Activated T-cell treated with anti-CD3 and anti-CD28 coated beads, Interleukin-2, amount 50 U/mL, for 4 hours (primary cell): ENCODE measurements around the gene CRYAA. TPM values are rescaled to one million over a fixed set of nuclear protein-coding genes. Genes with fewer than 3 reads are reported as not detected.

Source experiments
- ATAC-seq, 2 donors: fragments of 200-7000 bp; cut with Tn5 transposase; one replicate each; pipeline ENCODE4 v1.10.0; 2021
- DNase-seq: peaks from one replicate; pipeline ENCODE4 v3.0.0-alpha.2; 2020
- H3K27me3 Mint-ChIP-seq: one replicate; pipeline ENCODE4 v1.8.0; 2021; ENCODE audit warnings: low read depth, mixed read lengths
- H3K36me3 Mint-ChIP-seq: one replicate; pipeline ENCODE4 v1.8.0; 2022; ENCODE audit warnings: mixed read lengths; ENCODE audit not compliant: insufficient read depth
- H3K4me1 Mint-ChIP-seq: one replicate; pipeline ENCODE4 v1.8.0; 2021; ENCODE audit warnings: low read depth, mixed read lengths
- H3K4me3 Mint-ChIP-seq: one replicate; pipeline ENCODE4 v1.8.0; 2021; ENCODE audit warnings: mild to moderate bottlenecking, moderate library complexity, mixed read lengths
- H3K9me3 Mint-ChIP-seq: one replicate; pipeline ENCODE4 v1.8.0; 2021; ENCODE audit warnings: mixed read lengths
- total RNA-seq, 3 donors: library from RNA; stranded (reverse); gene quantifications; one replicate each; pipeline ENCODE4 v1.2.1, GENCODE V29; 2021

Gene CRYAA
- total RNA-seq, 3 donors from 2014 or later = not detected

- Mint-ChIP-seq H3K27me3 (peaks cover 6% of the 10 kb centered on the region), H3K4me1 (no peaks in the 10 kb centered on the region)
Observed at GRCh38 chr21:43189936-43190335, 21.1 kb downstream of the CRYAA start.

GRCh38 chr21:43190544-43190943 lies 21.7 kb downstream of the CRYAA start:
- H3K9me3 Mint-ChIP-seq = no peaks in the 10 kb centered on the region

More at GRCh38 chr21:43189936-43190335, 21.1 kb downstream of the CRYAA start:
- ATAC-seq = no peak
- Mint-ChIP-seq H3K36me3 (peaks cover 6% of the 10 kb centered on the region), H3K9me3 (no peaks in the 10 kb centered on the region), H3K4me3 (no peak overlapping the region)
- no peak for DNase-seq

GRCh38 chr21:43190951-43191350 lies 22.1 kb downstream of the CRYAA start:
- peaks cover 6% of the 10 kb centered on the region for H3K27me3 Mint-ChIP-seq
- no peaks in the 10 kb centered on the region for H3K9me3 Mint-ChIP-seq
- no peak for ATAC-seq
- H3K4me3 Mint-ChIP-seq = no peak overlapping the region
- no peaks in the 10 kb centered on the region for H3K4me1 Mint-ChIP-seq
- peaks cover 6% of the 10 kb centered on the region for H3K36me3 Mint-ChIP-seq
- no peak for DNase-seq

More at GRCh38 chr21:43190544-43190943, 21.7 kb downstream of the CRYAA start:
- ATAC-seq (no peak), DNase-seq (no peak)
- Mint-ChIP-seq H3K36me3 (peaks cover 6% of the 10 kb centered on the region), H3K4me3 (no peak overlapping the region), H3K4me1 (no peaks in the 10 kb centered on the region), H3K27me3 (peaks cover 6% of the 10 kb centered on the region)

- Mint-ChIP-seq H3K36me3 (peaks cover 6% of the 10 kb centered on the region), H3K9me3 (no peaks in the 10 kb centered on the region), H3K27me3 (peaks cover 6% of the 10 kb centered on the region), H3K4me3 (no peak overlapping the region), H3K4me1 (no peaks in the 10 kb centered on the region)
- no peak for DNase-seq
- no peak for ATAC-seq
Observed at GRCh38 chr21:43191521-43191920, 22.7 kb downstream of the CRYAA start.

DNA sequence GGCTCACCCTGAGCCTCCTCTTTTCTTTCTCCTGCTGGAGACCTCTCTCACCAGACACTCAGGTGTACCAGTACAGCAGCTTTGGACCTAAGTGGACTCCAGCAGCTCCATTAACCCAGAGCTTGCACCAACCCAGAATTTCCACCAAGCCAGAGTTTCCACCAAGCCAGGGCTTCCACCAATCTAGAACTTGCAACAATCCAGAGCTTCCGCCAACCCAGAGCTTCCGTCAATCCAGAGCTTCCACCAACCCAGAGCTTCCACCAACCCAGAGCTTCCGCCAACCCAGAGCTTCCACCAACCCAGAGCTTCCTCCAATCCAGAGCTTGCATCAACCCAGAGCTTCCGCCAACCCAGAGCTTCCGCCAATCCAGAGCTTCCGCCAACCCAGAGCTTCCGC lies 23.2 kb downstream of the CRYAA start:
- H3K27me3 Mint-ChIP-seq = peaks cover 6% of the 10 kb centered on the region
- H3K4me1 Mint-ChIP-seq = no peaks in the 10 kb centered on the region
- peaks cover 6% of the 10 kb centered on the region for H3K36me3 Mint-ChIP-seq
- no peaks in the 10 kb centered on the region for H3K9me3 Mint-ChIP-seq
- ATAC-seq (no peak), DNase-seq (no peak)
- H3K4me3 Mint-ChIP-seq = no peak overlapping the region

- DNase-seq (no peak), ATAC-seq (no peak)
- no peaks in the 10 kb centered on the region for H3K9me3 Mint-ChIP-seq
- H3K36me3 Mint-ChIP-seq = peaks cover 6% of the 10 kb centered on the region
- peaks cover 5% of the 10 kb centered on the region for H3K27me3 Mint-ChIP-seq
- no peak overlapping the region for H3K4me3 Mint-ChIP-seq
- peaks cover 3% of the 10 kb centered on the region for H3K4me1 Mint-ChIP-seq
Observed at GRCh38 chr21:43192501-43193081, 23.8 kb downstream of the CRYAA start.

DNA sequence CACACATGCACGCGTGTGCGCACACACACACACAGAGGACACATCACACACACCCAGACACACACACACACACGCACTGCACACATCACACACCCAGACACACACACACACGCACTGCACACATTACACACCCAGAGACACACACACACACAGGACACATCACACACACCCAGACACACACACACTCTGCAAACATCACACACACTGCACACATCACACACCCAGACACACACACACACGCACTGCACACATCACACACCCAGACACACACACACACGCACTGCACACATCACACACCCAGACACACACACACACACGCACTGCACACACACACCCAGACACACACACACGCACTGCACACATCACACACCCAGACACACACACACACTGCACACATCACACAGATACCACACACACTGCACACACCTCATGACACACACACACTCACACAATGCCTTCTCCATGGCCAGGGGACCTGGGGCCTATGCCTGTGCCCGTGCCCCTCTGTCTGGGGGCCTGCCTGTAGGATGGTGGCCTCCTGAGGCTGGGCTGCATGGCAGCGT lies 24.4 kb downstream of the CRYAA start:
- DNase-seq (no peak), ATAC-seq (no peak)
- Mint-ChIP-seq H3K4me1 (peaks cover 3% of the 10 kb centered on the region), H3K36me3 (peaks cover 6% of the 10 kb centered on the region), H3K4me3 (no peak overlapping the region), H3K27me3 (peaks cover 1% of the 10 kb centered on the region), H3K9me3 (peaks cover 2% of the 10 kb centered on the region)

DNA sequence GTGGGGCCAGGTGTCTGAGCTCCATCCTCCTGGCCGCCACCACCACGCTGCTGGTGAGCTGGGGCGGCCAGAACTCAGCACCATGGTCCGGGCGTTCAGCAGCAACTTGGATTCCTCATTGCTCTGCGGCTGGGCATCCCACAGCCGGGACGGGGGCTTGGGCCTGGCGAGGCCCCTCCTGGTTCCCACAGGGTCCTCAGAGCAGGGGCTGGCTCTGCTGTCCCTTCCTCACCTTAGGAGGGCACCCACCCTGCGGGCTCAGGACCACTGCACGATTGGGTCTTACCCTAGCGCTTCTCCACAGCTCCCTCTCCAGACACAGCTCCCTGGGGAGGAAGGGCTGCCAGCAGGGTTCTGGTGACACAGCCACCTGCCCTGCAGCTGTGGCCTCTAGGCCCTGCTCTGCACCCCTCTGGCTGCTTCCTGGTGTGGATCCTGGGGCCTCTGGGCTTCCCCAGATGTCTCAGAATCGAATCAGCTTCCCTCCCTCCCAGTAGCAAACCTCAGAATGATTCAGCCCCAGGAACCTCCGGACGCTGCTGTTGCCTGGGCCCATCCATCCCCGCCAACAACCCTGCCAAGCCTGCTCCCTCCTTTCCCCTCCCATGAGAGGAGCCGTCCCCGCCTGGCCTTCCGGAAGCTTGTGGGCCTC lies 25.0 kb downstream of the CRYAA start:
- H3K36me3 Mint-ChIP-seq = peaks cover 10% of the 10 kb centered on the region
- DNase-seq (no peak), ATAC-seq (no peak)
- H3K27me3 Mint-ChIP-seq = peaks cover 3% of the 10 kb centered on the region
- H3K9me3 Mint-ChIP-seq = peaks cover 8% of the 10 kb centered on the region
- peaks cover 3% of the 10 kb centered on the region for H3K4me1 Mint-ChIP-seq
- H3K4me3 Mint-ChIP-seq = no peak overlapping the region

GRCh38 chr21:43194303-43195120 lies 25.7 kb downstream of the CRYAA start:
- no peak for DNase-seq
- peaks cover 3% of the 10 kb centered on the region for H3K27me3 Mint-ChIP-seq
- peaks cover 3% of the 10 kb centered on the region for H3K4me1 Mint-ChIP-seq
- peaks cover 10% of the 10 kb centered on the region for H3K36me3 Mint-ChIP-seq
- H3K9me3 Mint-ChIP-seq = peaks cover 12% of the 10 kb centered on the region
- H3K4me3 Mint-ChIP-seq = no peak overlapping the region
- no peak for ATAC-seq

GRCh38 chr21:43195121-43196021 lies 26.6 kb downstream of the CRYAA start:
- Mint-ChIP-seq H3K9me3 (peaks cover 16% of the 10 kb centered on the region), H3K4me1 (peaks cover 3% of the 10 kb centered on the region), H3K4me3 (no peak overlapping the region), H3K36me3 (peaks cover 10% of the 10 kb centered on the region), H3K27me3 (peaks cover 6% of the 10 kb centered on the region)
- ATAC-seq = no peak
- DNase-seq = no peak

DNA sequence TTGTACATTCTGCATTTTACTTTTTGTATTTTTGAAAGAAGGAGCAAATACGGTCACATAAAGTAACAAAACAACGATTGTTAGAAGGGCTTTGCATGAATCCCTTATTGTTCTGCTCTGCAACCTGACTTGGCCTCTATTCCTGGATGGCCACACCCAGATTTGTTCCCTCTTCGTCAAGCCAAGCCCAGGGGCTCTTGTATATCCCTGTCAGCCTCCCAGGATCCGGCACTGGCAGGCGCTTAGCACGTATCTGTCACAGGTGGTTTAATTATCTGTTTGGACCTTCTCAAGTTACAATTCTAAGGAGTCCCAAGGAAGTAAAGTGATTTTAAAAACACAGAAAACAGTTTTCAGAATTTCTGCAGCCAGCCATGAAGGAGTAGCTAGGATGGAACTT lies 28.0 kb downstream of the CRYAA start:
- H3K36me3 Mint-ChIP-seq = peaks cover 6% of the 10 kb centered on the region
- H3K27me3 Mint-ChIP-seq = peaks cover 6% of the 10 kb centered on the region
- ATAC-seq (no peak), DNase-seq (no peak)
- H3K4me3 Mint-ChIP-seq = no peak overlapping the region
- H3K9me3 Mint-ChIP-seq = peaks cover 26% of the 10 kb centered on the region
- peaks cover 3% of the 10 kb centered on the region for H3K4me1 Mint-ChIP-seq

DNA sequence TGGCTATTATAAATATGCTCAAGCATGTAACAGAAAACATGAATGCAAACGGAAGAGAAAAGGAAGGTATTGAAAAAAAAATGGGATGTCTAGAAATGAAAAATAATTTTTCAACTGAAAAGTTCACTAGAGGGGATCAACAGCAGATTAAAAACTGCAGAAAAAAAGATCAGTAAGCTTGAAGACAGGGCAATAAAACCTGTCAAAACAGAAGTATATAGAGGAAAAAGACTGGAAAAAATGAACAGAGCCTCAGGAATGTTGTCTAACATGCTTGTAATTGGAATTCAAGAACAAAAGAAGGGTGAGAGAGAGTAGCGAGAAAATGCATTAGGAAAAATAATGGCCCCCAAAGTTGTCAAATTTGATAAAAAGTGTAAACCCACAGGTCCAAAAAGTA lies 29.6 kb downstream of the CRYAA start:
- ATAC-seq (no peak), DNase-seq (no peak)
- Mint-ChIP-seq H3K4me1 (peaks cover 3% of the 10 kb centered on the region), H3K36me3 (peaks cover 6% of the 10 kb centered on the region), H3K4me3 (no peak overlapping the region), H3K9me3 (peaks cover 28% of the 10 kb centered on the region), H3K27me3 (peaks cover 6% of the 10 kb centered on the region)

GRCh38 chr21:43201491-43201890 lies 32.7 kb downstream of the CRYAA start:
- DNase-seq = no peak
- no peak for ATAC-seq
- Mint-ChIP-seq H3K36me3 (peaks cover 6% of the 10 kb centered on the region), H3K4me1 (peaks cover 3% of the 10 kb centered on the region), H3K9me3 (peaks cover 28% of the 10 kb centered on the region), H3K27me3 (peaks cover 12% of the 10 kb centered on the region), H3K4me3 (no peak overlapping the region)

- ATAC-seq = no peak
- no peak for DNase-seq
- no peak overlapping the region for H3K4me3 Mint-ChIP-seq
- peaks cover 2% of the 10 kb centered on the region for H3K36me3 Mint-ChIP-seq
- no peaks in the 10 kb centered on the region for H3K4me1 Mint-ChIP-seq
- H3K27me3 Mint-ChIP-seq = peaks cover 24% of the 10 kb centered on the region
- peaks cover 22% of the 10 kb centered on the region for H3K9me3 Mint-ChIP-seq
Observed at GRCh38 chr21:43203591-43203990, 34.8 kb downstream of the CRYAA start.
